Measurements from ENCODE around the gene RHBDL1. TPM values are rescaled to one million over a fixed set of nuclear protein-coding genes. Genes with fewer than 3 reads are reported as not detected.

RHBDL1 gene
- total and polyA plus RNA-seq, 9 of the 15 experiments (the other 6 are each of a cell fraction or from before 2014, with no cell fraction given), result 0.03 to 5.6 (median 1.3) TPM; not detected in 1

DNA sequence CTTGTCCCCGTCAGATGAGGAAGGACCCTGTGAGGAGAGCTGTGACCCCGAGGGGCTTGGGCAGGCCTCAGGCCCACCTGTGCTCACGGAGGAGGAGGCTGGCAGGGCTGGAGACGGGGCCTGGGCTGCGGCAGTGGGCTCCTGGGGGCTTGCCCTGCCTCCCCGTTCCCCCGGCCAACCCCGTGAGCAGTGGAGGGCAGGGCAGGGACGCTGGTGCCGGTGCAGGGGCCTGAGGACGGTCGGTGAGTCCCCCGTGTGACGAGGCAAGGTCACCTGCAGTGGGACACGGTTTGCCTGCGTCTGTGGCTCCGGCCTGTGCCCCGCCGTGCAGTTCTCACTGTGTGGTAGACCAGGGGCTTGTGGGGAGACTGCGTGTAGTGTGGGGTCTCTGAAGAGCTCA lies 15.9 kb upstream of the RHBDL1 start:
- WGBS (ENCODE audit: insufficient coverage, low coverage, missing lambda C conversion rate), result 60% methylated on average over 10 of the region's 20 CpGs

DNA sequence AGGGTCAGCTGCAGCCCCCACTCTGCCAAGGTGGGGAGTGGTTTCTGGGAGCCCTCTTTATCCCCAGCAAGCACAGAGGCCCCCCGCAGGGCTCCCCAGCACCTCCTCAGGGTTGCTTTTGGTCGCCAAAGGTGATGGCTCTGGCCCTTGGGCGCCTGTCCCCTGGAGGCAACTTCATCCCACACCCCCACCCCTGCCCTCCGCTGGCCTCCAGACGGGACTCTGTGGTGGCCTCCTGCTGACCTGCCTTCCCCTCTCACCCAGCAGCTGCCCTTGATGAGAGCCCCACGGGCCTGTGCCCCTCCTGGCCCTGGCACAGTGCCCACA lies 15.4 kb upstream of the RHBDL1 start:
- BruUV-seq (replicated peaks), result no TSS peak

More for the DNA sequence above, 15.9 kb upstream of the RHBDL1 start:
- DNase-seq (ENCODE audit: extremely low read depth in 1 of 4, low spot score in 3 of 4), result no peak
- Histone ChIP-seq H3K79me2 (ENCODE audit: control insufficient read depth, insufficient read depth, low read length) (no peaks in the 10 kb centered on the region; the same call in 2 of the 3 replicates), H3K4me2 (ENCODE audit: insufficient read depth, low read length) (no peak overlapping the region), H4K20me1 (replicated peaks; ENCODE audit: control insufficient read depth, insufficient read depth, low read length) (no peaks in the 10 kb centered on the region), H3K27me3 (ENCODE audit: control insufficient read depth in 2 of 2, insufficient read depth in 2 of 2, low read length in 2 of 2) (no peaks in the 10 kb centered on the region), H3K4me3 (no peak overlapping the region), H3K4me1 (replicated peaks in 1 of 2; ENCODE audit: control insufficient read depth in 2 of 2, insufficient read depth in 2 of 2, low read length in 2 of 2) (peaks cover 2 to 96% of the 10 kb centered on the region in 2 experiments; a peak in 4 of 5 replicates), H2AFZ (ENCODE audit: low read depth, low read length) (no peak overlapping the region), H3K9ac (ENCODE audit: insufficient read depth in 1 of 2, low read depth in 2 of 2, low read length in 2 of 2) (peak overlapping the region in 1 of 2 experiments; percentile 53; a peak in 2 of 4 replicates), H3K36me3 (ENCODE audit: control insufficient read depth, insufficient read depth, low read length) (no peaks in the 10 kb centered on the region), H3K9me1 (ENCODE audit: control insufficient read depth, insufficient read depth, low read length) (no peaks in the 10 kb centered on the region), H3K9me3 (replicated peaks; ENCODE audit: control insufficient read depth, insufficient read depth, low read depth, low read length) (no peaks in the 10 kb centered on the region), H3K27ac (ENCODE audit: extremely low read depth, low read depth, low read length) (no peak overlapping the region)
- ChIA-PET CTCF (ENCODE audit: low intra/inter-chr PET ratio) (no interaction called here), POLR2A (interaction anchor here (0.6 to 1.4 kb wide), 3 partner anchors 9 to 71 kb away, joined by 3 to 6 read pairs (median 3); no protein-coding TSS in a partner anchor)
- FAIRE-seq, result no peak
- in situ Hi-C loops (cut with MboI) (no loop called here), intact Hi-C loops (cut with micrococcal nuclease) (loop anchor here (2.0 to 10.0 kb wide), 2 partner anchors 71 to 265 kb away; partner anchors contain the start of gene NME4)
- no peak for ATAC-seq
- TF ChIP-seq, protein P1, sequence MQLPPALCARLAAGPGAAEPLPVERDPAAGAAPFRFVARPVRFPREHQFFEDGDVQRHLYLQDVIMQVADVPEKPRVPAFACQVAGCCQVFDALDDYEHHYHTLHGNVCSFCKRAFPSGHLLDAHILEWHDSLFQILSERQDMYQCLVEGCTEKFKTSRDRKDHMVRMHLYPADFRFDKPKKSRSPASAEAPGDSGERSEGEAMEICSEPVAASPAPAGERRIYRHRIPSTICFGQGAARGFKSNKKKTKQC (CRISPR knock-in tag; IDR thresholded peaks at IDR 0.05), result no peak
- TF ChIP-seq ZNF23 (CRISPR knock-in tag; IDR thresholded peaks at IDR 0.05) (no peak), PCBP1 (IDR thresholded peaks at IDR 0.05; ENCODE audit: low read depth, low read length, poor library complexity, severe bottlenecking) (peak; percentile 16), ZNF354B (CRISPR knock-in tag; IDR thresholded peaks at IDR 0.05) (no peak)
- no TSS peak for BruUV-seq (replicated peaks)

More for the DNA sequence above, 15.4 kb upstream of the RHBDL1 start:
- WGBS (ENCODE audit: insufficient coverage, low coverage, missing lambda C conversion rate), result 38% methylated on average over 6 of the region's 6 CpGs
- peak overlapping the region; percentile 66 for H3K4me2 ChIP-seq (ENCODE audit: insufficient read depth, low read length)
- intact Hi-C loops (cut with micrococcal nuclease) (loop anchor here (2.0 to 10.0 kb wide), 2 partner anchors 71 to 265 kb away; partner anchors contain the start of gene NME4), in situ Hi-C loops (cut with MboI) (no loop called here)
- ATAC-seq (no peak), DNase-seq (ENCODE audit: extremely low read depth in 1 of 4, low spot score in 3 of 4) (no peak), FAIRE-seq (no peak)
- ChIA-PET POLR2A (interaction anchor here (0.6 to 1.4 kb wide), 4 partner anchors 9 to 81 kb away, joined by 3 to 6 read pairs (median 4); no protein-coding TSS in a partner anchor), CTCF (ENCODE audit: low intra/inter-chr PET ratio) (interaction anchor here (1.9 kb wide), 1 partner anchor 81 kb away, joined by 8 read pairs; no protein-coding TSS in a partner anchor)
- no peaks in the 10 kb centered on the region for H3K9me3 ChIP-seq (replicated peaks; ENCODE audit: control insufficient read depth, insufficient read depth, low read depth, low read length)
- H3K27me3 ChIP-seq (ENCODE audit: control insufficient read depth in 2 of 2, insufficient read depth in 2 of 2, low read length in 2 of 2), result no peaks in the 10 kb centered on the region
- TF ChIP-seq PCBP1 (IDR thresholded peaks at IDR 0.05; ENCODE audit: low read depth, low read length, poor library complexity, severe bottlenecking), result peak; percentile 15
- TF ChIP-seq, protein P2, sequence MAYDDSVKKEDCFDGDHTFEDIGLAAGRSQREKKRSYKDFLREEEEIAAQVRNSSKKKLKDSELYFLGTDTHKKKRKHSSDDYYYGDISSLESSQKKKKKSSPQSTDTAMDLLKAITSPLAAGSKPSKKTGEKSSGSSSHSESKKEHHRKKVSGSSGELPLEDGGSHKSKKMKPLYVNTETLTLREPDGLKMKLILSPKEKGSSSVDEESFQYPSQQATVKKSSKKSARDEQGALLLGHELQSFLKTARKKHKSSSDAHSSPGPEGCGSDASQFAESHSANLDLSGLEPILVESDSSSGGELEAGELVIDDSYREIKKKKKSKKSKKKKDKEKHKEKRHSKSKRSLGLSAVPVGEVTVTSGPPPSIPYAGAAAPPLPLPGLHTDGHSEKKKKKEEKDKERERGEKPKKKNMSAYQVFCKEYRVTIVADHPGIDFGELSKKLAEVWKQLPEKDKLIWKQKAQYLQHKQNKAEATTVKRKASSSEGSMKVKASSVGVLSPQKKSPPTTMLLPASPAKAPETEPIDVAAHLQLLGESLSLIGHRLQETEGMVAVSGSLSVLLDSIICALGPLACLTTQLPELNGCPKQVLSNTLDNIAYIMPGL (CRISPR knock-in tag; IDR thresholded peaks at IDR 0.05), result 0 out of 2 replicates have a peak, but pooled peaks have one; percentile 40
- no peak for TF ChIP-seq NR1H2 (CRISPR knock-in tag; IDR thresholded peaks at IDR 0.05)
- peak; percentile 46 for TF ChIP-seq FIP1L1 (IDR thresholded peaks at IDR 0.05; ENCODE audit: low read depth, low read length, poor library complexity, severe bottlenecking)
- no peaks in the 10 kb centered on the region for H4K20me1 ChIP-seq (replicated peaks; ENCODE audit: control insufficient read depth, insufficient read depth, low read length)
- no peaks in the 10 kb centered on the region for H3K9me1 ChIP-seq (ENCODE audit: control insufficient read depth, insufficient read depth, low read length)
- H3K36me3 ChIP-seq (ENCODE audit: control insufficient read depth, insufficient read depth, low read length), result no peaks in the 10 kb centered on the region
- peak overlapping the region; percentile 89; the same call in 1 of the 2 replicates for H2AFZ ChIP-seq (ENCODE audit: low read depth, low read length)
- peaks cover 2 to 92% of the 10 kb centered on the region in 2 experiments; a peak in 4 of 5 replicates for H3K4me1 ChIP-seq (replicated peaks in 1 of 2; ENCODE audit: control insufficient read depth in 2 of 2, insufficient read depth in 2 of 2, low read length in 2 of 2)
- no peak overlapping the region for H3K27ac ChIP-seq (ENCODE audit: extremely low read depth, low read depth, low read length)
- H3K79me2 ChIP-seq (ENCODE audit: control insufficient read depth, insufficient read depth, low read length), result no peaks in the 10 kb centered on the region; the same call in 2 of the 3 replicates
- peak overlapping the region in 1 of 2 experiments; percentile 53; a peak in 3 of 4 replicates for H3K9ac ChIP-seq (ENCODE audit: insufficient read depth in 1 of 2, low read depth in 2 of 2, low read length in 2 of 2)
- H3K4me3 ChIP-seq, result peak overlapping the region; percentile 18; the same call in 1 of the 2 replicates

Measured in K562 (cell line).